ENCODE measurements around the gene USP25.
"Not testable (repeated sequence)": the region's sequence is repeated elsewhere in the genome, so short reads cannot be mapped to it uniquely, and the experiment has no call there.

USP25 gene

GRCh38 chr21:15732290-15732995, 2.7 kb downstream of the USP25 start:
- DNase-seq: peak; percentile 63

GRCh38 chr21:15732996-15733329, 3.2 kb downstream of the USP25 start:
- DNase-seq: no peak

GRCh38 chr21:15735409-15735808, 5.6 kb downstream of the USP25 start:
- no peak for DNase-seq

- DNase-seq: peak; percentile 49
Observed at GRCh38 chr21:15735931-15736330, 6.1 kb downstream of the USP25 start.

GRCh38 chr21:15738779-15739178, 9.0 kb downstream of the USP25 start:
- not testable (repeated sequence) for DNase-seq

GRCh38 chr21:15740383-15740782, 10.6 kb downstream of the USP25 start:
- DNase-seq: no peak

- peak; percentile 75 for DNase-seq
Observed at GRCh38 chr21:15741510-15741909, 11.7 kb downstream of the USP25 start.

- DNase-seq: peak; percentile 20
Observed at GRCh38 chr21:15742052-15742670, 12.4 kb downstream of the USP25 start.

- DNase-seq: no peak
Observed at GRCh38 chr21:15742694-15743093, 12.9 kb downstream of the USP25 start.

- DNase-seq: no peak
Observed at GRCh38 chr21:15743593-15743992, 13.8 kb downstream of the USP25 start.

GRCh38 chr21:15744926-15745325, 15.1 kb downstream of the USP25 start:
- DNase-seq: no peak

- no peak for DNase-seq
Observed at GRCh38 chr21:15748586-15748985, 18.8 kb downstream of the USP25 start.

- DNase-seq: no peak
Observed at GRCh38 chr21:15749082-15749860, 19.5 kb downstream of the USP25 start.

GRCh38 chr21:15749861-15750159, 20.0 kb downstream of the USP25 start:
- no peak for DNase-seq

- DNase-seq: no peak
Observed at GRCh38 chr21:15751037-15751436, 21.3 kb downstream of the USP25 start.

- DNase-seq: no peak
Observed at GRCh38 chr21:15751546-15751945, 21.8 kb downstream of the USP25 start.

- DNase-seq: no peak
Observed at GRCh38 chr21:15752763-15753407, 23.1 kb downstream of the USP25 start.

GRCh38 chr21:15753741-15754140, 24.0 kb downstream of the USP25 start:
- DNase-seq: no peak

- DNase-seq: peak; percentile 67
Observed at GRCh38 chr21:15754640-15755039, 24.9 kb downstream of the USP25 start.

GRCh38 chr21:15755125-15755524, 25.3 kb downstream of the USP25 start:
- no peak for DNase-seq

- DNase-seq: no peak
Observed at GRCh38 chr21:15759469-15759868, 29.7 kb downstream of the USP25 start.

GRCh38 chr21:15761507-15762100, 31.8 kb downstream of the USP25 start:
- no peak for DNase-seq

- no peak for DNase-seq
Observed at GRCh38 chr21:15763359-15763758, 33.6 kb downstream of the USP25 start.

Data from HCEC 1CT (cell line).